Fibroblast of skin of abdomen (primary cell): Measurements from ENCODE around the gene PCDHGC4.

Experiments
- DNase-seq: peaks from one replicate; pipeline ENCODE4 v3.0.0-alpha.2; 2013

PCDHGC4 gene

DNA sequence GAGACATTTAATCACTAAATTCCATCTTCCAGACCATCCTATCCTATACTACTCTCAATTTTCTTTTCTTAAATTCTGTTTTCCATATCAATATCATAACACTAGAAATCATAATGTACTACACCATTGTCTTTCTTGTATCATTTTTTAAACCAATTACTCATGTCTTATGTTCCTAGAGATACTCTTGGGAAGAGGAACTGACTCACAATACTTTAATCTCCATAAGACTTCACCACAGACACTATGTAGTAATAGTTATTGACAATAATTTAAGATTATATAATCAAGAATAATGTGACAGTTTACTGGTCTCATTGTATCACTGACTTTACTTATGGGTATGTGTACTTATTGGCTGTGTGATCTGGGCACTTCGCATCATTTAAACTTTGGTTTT lies 47.9 kb downstream of the PCDHGC4 start:
- DNase-seq, result no peak

GRCh38 chr5:141533897-141534296 lies 49.1 kb downstream of the PCDHGC4 start:
- DNase-seq, result no peak

GRCh38 chr5:141534492-141535213 lies 49.8 kb downstream of the PCDHGC4 start:
- no peak for DNase-seq
